ENCODE data around the gene MAMDC2.

The MAMDC2 gene

DNA sequence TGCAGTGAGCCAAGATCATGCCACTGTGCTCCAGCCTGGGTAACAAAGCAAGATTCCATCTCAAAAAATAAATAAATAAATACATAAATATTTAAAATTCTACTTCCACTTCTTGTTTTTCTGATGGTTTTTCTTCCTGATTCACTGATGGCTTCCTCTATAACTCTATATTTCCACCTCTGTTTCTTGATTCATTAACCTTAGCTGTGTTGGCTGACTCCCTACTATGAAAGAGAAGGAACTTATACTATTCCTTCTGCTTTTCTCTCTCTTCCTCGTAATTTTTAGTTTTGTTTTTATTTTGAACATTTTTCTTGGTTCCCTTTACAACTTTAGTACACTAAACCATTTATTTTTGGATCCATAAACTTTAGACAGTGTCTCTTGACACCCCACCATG, 103.5 kb downstream of the MAMDC2 start:
- no peak for DNase-seq
- no peaks in the 10 kb centered on the region for H3K9me3 ChIP-seq (replicated peaks; ENCODE audit: insufficient read depth, low read length)
- no peak overlapping the region for H2AFZ ChIP-seq (ENCODE audit: low read length)
- no peaks in the 10 kb centered on the region for H3F3A ChIP-seq (ENCODE audit: insufficient read depth, low read length)
- H3K27ac ChIP-seq (ENCODE audit: low read length) = no peak overlapping the region
- no peaks in the 10 kb centered on the region for H4K20me1 ChIP-seq (ENCODE audit: insufficient read depth, low read length)
- H3K4me2 ChIP-seq (ENCODE audit: low read depth, low read length) = no peak overlapping the region
- no peaks in the 10 kb centered on the region for H3K79me2 ChIP-seq (ENCODE audit: low read length)
- H3K9ac ChIP-seq (ENCODE audit: low read length) = no peak overlapping the region
- TF ChIP-seq EZH2phosphoT487 (IDR thresholded peaks at IDR 0.05; ENCODE audit: low read length) (no peak), EZH2 (optimal IDR thresholded peaks at IDR 0.05; ENCODE audit: low read depth, low read length) (no peak)
- TF ChIP-seq, protein P1, sequence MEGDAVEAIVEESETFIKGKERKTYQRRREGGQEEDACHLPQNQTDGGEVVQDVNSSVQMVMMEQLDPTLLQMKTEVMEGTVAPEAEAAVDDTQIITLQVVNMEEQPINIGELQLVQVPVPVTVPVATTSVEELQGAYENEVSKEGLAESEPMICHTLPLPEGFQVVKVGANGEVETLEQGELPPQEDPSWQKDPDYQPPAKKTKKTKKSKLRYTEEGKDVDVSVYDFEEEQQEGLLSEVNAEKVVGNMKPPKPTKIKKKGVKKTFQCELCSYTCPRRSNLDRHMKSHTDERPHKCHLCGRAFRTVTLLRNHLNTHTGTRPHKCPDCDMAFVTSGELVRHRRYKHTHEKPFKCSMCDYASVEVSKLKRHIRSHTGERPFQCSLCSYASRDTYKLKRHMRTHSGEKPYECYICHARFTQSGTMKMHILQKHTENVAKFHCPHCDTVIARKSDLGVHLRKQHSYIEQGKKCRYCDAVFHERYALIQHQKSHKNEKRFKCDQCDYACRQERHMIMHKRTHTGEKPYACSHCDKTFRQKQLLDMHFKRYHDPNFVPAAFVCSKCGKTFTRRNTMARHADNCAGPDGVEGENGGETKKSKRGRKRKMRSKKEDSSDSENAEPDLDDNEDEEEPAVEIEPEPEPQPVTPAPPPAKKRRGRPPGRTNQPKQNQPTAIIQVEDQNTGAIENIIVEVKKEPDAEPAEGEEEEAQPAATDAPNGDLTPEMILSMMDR (IDR thresholded peaks at IDR 0.05; ENCODE audit: low read length) = no peak
- no peaks in the 10 kb centered on the region for H3K4me1 ChIP-seq (ENCODE audit: low read length)
- H3K36me3 ChIP-seq (replicated peaks; ENCODE audit: insufficient read depth, low read length) = no peaks in the 10 kb centered on the region
- no peak overlapping the region for H3K4me3 ChIP-seq (ENCODE audit: low read length)
- H3K27me3 ChIP-seq (replicated peaks; ENCODE audit: insufficient read depth, low read length) = no peaks in the 10 kb centered on the region
- H3K9me2 ChIP-seq (replicated peaks; ENCODE audit: insufficient read depth, low read length) = no peaks in the 10 kb centered on the region

DNA sequence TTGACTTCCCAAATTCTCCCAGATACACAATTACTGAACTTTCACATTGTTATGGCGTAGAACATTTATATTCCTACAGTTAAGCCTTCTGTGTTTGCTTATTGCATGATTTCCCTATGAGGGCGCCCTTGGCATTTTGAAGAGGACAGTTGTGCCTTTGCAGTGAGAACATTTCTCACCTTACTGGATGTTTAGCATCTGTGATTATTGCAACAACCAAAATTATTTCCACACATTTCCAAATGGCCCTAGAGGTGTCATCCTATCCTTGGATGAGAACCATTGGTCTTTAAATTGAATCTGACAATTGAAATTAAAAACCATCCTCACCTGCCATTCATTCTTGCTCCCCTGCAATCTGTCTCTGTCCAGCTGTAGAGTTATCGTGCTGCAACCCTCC, 104.0 kb downstream of the MAMDC2 start:
- no peaks in the 10 kb centered on the region for H3F3A ChIP-seq (ENCODE audit: insufficient read depth, low read length)
- no peaks in the 10 kb centered on the region for H3K36me3 ChIP-seq (replicated peaks; ENCODE audit: insufficient read depth, low read length)
- H2AFZ ChIP-seq (ENCODE audit: low read length) = no peak overlapping the region
- TF ChIP-seq, protein P1 (IDR thresholded peaks at IDR 0.05; ENCODE audit: low read length) = no peak
- no peak for TF ChIP-seq EZH2 (optimal IDR thresholded peaks at IDR 0.05; ENCODE audit: low read depth, low read length)
- TF ChIP-seq EZH2phosphoT487 (IDR thresholded peaks at IDR 0.05; ENCODE audit: low read length) = no peak
- H3K4me1 ChIP-seq (ENCODE audit: low read length) = no peaks in the 10 kb centered on the region
- H3K9me2 ChIP-seq (replicated peaks; ENCODE audit: insufficient read depth, low read length) = no peaks in the 10 kb centered on the region
- H3K4me3 ChIP-seq (ENCODE audit: low read length) = no peak overlapping the region
- H3K9me3 ChIP-seq (replicated peaks; ENCODE audit: insufficient read depth, low read length) = no peaks in the 10 kb centered on the region
- no peaks in the 10 kb centered on the region for H4K20me1 ChIP-seq (ENCODE audit: insufficient read depth, low read length)
- H3K79me2 ChIP-seq (ENCODE audit: low read length) = no peaks in the 10 kb centered on the region
- H3K27me3 ChIP-seq (replicated peaks; ENCODE audit: insufficient read depth, low read length) = no peaks in the 10 kb centered on the region
- no peak overlapping the region for H3K9ac ChIP-seq (ENCODE audit: low read length)
- no peak overlapping the region for H3K27ac ChIP-seq (ENCODE audit: low read length)
- no peak for DNase-seq
- H3K4me2 ChIP-seq (ENCODE audit: low read depth, low read length) = no peak overlapping the region

DNA sequence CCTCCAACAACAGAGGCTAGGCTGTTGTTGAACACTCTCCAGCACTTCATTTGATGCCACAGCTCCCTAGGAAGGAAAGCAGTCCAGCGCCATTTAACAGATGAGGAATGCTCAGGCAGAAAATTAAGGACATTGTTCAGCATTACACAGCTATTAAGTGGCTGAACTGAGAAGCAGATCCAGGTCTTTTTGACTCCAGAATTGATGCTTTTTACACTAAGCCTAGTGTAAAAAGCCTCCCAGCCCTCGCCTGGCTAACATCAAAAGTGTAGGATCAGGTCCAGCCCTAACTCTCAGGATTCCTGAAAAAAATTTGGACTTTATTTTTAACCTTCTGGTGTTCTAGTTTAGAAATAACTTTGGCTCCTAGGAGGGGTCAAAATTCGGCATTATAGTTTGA, 108.7 kb downstream of the MAMDC2 start:
- Histone ChIP-seq H3K9me2 (replicated peaks; ENCODE audit: insufficient read depth, low read length) (no peaks in the 10 kb centered on the region), H3F3A (ENCODE audit: insufficient read depth, low read length) (no peaks in the 10 kb centered on the region), H3K27ac (ENCODE audit: low read length) (no peak overlapping the region), H3K4me3 (ENCODE audit: low read length) (no peak overlapping the region), H2AFZ (ENCODE audit: low read length) (no peak overlapping the region), H3K36me3 (replicated peaks; ENCODE audit: insufficient read depth, low read length) (no peaks in the 10 kb centered on the region), H4K20me1 (ENCODE audit: insufficient read depth, low read length) (no peaks in the 10 kb centered on the region), H3K9ac (ENCODE audit: low read length) (no peak overlapping the region), H3K4me1 (ENCODE audit: low read length) (no peaks in the 10 kb centered on the region), H3K9me3 (replicated peaks; ENCODE audit: insufficient read depth, low read length) (no peaks in the 10 kb centered on the region), H3K79me2 (ENCODE audit: low read length) (no peaks in the 10 kb centered on the region), H3K4me2 (ENCODE audit: low read depth, low read length) (no peak overlapping the region), H3K27me3 (replicated peaks; ENCODE audit: insufficient read depth, low read length) (no peaks in the 10 kb centered on the region)
- TF ChIP-seq, protein P1 (IDR thresholded peaks at IDR 0.05; ENCODE audit: low read length) = no peak
- TF ChIP-seq EZH2phosphoT487 (IDR thresholded peaks at IDR 0.05; ENCODE audit: low read length) (no peak), EZH2 (optimal IDR thresholded peaks at IDR 0.05; ENCODE audit: low read depth, low read length) (no peak)
- DNase-seq = no peak
